ENCODE data around the gene TMED1. TPM values are rescaled to one million over a fixed set of nuclear protein-coding genes. Genes with fewer than 3 reads are reported as not detected.

TMED1 gene
- total and polyA plus RNA-seq, 9 of the 15 experiments (the other 6 are each of a cell fraction or from before 2014, with no cell fraction given), result 0.86 to 30.2 (median 23.5) TPM

DNA sequence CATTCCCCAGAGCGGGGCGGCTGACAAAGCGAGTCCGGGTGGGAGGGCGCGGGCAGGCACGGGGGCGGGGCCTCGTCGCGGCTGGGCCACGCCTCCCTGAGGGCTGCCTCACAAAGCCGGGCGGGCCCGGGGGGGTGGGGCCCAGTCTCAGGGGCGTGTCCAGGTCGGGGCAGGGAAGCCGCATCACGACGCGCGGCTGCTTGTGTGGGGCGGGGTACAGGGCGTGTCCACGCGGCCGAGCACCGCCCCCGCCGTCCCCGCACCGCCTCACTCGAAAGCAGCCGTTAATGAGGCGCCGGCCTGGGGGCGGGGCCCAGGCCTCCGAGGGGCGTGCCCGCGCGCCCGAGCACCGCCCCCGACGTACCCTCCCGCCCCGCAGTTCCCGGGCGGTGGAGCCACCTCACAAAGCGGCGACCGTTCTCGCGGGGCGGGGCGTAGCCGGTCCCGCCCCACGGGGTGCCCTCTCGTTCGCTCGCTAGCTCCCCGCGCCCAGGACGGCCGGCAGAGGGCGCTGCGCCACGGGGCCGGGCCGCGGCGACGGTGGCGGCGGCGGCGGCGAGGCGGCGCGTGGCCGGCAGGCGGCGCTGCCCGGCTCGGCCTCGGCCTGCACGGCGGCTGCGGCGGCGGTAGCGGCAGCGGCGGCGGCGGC is 35.1 kb upstream of the TMED1 start, which contains the start of gene CARM1 (continued):
- TF ChIP-seq MTA2 (IDR thresholded peaks at IDR 0.05; ENCODE audit: low read depth) (no peak), POLR2AphosphoS5 (IDR thresholded peaks at IDR 0.05; ENCODE audit: control insufficient read depth, insufficient read depth, low read depth, low read length) (no peak), SMAD4 (CRISPR knock-in tag; conservative IDR thresholded peaks at IDR 0.05) (0 out of 2 replicates have a peak, but pooled peaks have one; percentile 38), ZNF436 (CRISPR knock-in tag; IDR thresholded peaks at IDR 0.05) (no peak), LCOR (CRISPR knock-in tag; IDR thresholded peaks at IDR 0.05) (no peak), GATA2 (CRISPR knock-in tag; IDR thresholded peaks at IDR 0.05) (no peak), ATF1 (CRISPR knock-in tag; IDR thresholded peaks at IDR 0.05) (peak; percentile 74), ATF1 (tag; IDR thresholded peaks at IDR 0.05) (peak; percentile 83), SMARCA4 (IDR thresholded peaks at IDR 0.05) (no peak), IFI16 (CRISPR knock-in tag; IDR thresholded peaks at IDR 0.05) (no peak), CC2D1A (IDR thresholded peaks at IDR 0.05) (no peak), POLR3A (IDR thresholded peaks at IDR 0.05; ENCODE audit: borderline replicate concordance, extremely low read depth, insufficient read depth, insufficient read length) (no peak), SIX5 (IDR thresholded peaks at IDR 0.05; ENCODE audit: borderline replicate concordance in 1 of 2, insufficient read depth in 1 of 2, low read depth in 1 of 2, low read length in 2 of 2) (no peak), PHTF2 (CRISPR knock-in tag; IDR thresholded peaks at IDR 0.05) (no peak), CBX3 (IDR thresholded peaks at IDR 0.05; ENCODE audit: borderline replicate concordance in 1 of 2, low read length in 2 of 2) (no peak), CHD2 (IDR thresholded peaks at IDR 0.05; ENCODE audit: low read depth, low read length) (peak; percentile 69), ZNF140 (CRISPR knock-in tag; IDR thresholded peaks at IDR 0.05) (no peak), NR4A1 (CRISPR knock-in tag; IDR thresholded peaks at IDR 0.05) (no peak), NR4A1 (tag; IDR thresholded peaks at IDR 0.05) (no peak), ZNF77 (CRISPR knock-in tag; IDR thresholded peaks at IDR 0.05) (no peak), HMG20A (CRISPR knock-in tag; conservative IDR thresholded peaks at IDR 0.05) (no peak), GABPA (tag; conservative IDR thresholded peaks at IDR 0.05; ENCODE audit: low read depth) (peak; percentile 14; the same call in 1 of the 2 replicates), RCOR1 (IDR thresholded peaks at IDR 0.05; ENCODE audit: borderline replicate concordance in 1 of 2, low read depth in 2 of 2, low read length in 2 of 2) (peak in 1 of 2 experiments; percentile 25; a peak in 1 of 4 replicates), ZNF253 (CRISPR knock-in tag; conservative IDR thresholded peaks at IDR 0.05) (no peak), ZNF512 (tag; IDR thresholded peaks at IDR 0.05) (no peak)
- TF ChIP-seq, protein P1, sequence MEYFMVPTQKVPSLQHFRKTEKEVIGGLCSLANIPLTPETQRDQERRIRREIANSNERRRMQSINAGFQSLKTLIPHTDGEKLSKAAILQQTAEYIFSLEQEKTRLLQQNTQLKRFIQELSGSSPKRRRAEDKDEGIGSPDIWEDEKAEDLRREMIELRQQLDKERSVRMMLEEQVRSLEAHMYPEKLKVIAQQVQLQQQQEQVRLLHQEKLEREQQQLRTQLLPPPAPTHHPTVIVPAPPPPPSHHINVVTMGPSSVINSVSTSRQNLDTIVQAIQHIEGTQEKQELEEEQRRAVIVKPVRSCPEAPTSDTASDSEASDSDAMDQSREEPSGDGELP (CRISPR knock-in tag; IDR thresholded peaks at IDR 0.05; ENCODE audit: borderline replicate concordance), result peak; percentile 53
- TF ChIP-seq, protein P2, sequence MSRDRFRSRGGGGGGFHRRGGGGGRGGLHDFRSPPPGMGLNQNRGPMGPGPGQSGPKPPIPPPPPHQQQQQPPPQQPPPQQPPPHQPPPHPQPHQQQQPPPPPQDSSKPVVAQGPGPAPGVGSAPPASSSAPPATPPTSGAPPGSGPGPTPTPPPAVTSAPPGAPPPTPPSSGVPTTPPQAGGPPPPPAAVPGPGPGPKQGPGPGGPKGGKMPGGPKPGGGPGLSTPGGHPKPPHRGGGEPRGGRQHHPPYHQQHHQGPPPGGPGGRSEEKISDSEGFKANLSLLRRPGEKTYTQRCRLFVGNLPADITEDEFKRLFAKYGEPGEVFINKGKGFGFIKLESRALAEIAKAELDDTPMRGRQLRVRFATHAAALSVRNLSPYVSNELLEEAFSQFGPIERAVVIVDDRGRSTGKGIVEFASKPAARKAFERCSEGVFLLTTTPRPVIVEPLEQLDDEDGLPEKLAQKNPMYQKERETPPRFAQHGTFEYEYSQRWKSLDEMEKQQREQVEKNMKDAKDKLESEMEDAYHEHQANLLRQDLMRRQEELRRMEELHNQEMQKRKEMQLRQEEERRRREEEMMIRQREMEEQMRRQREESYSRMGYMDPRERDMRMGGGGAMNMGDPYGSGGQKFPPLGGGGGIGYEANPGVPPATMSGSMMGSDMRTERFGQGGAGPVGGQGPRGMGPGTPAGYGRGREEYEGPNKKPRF (IDR thresholded peaks at IDR 0.05; ENCODE audit: low read depth, low read length), result no peak

Data from K562 (cell line).